ENCODE data around the gene SNRNP200. TPM values are rescaled to one million over a fixed set of nuclear protein-coding genes. Genes with fewer than 3 reads are reported as not detected.

The SNRNP200 gene
- total RNA-seq, 1 donor from 2014 or later = 97.3 TPM

DNA sequence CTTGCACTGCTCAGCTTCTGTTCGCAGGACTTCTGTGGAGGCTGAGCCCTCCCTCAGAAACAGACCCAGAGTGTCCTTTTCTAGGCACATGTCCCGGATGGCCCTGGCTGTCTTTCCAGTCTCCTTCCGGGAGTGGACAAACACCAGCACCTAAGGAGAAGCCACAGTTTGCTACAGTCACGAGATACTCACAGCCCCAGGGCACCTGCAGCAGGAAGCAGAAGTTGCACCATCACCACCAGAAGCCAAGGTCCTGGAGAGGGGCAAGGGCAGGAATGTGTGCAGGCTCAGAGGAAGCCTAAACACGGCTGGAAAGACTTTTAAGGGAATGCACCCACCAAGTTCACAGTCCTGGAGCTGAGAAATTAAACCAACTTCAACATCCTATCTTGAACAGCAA, 13.6 kb downstream of the SNRNP200 start:
- Histone ChIP-seq H3K4me3 (ENCODE audit: insufficient read depth, low read depth, low read length) (no peak overlapping the region), H3K27me3 (ENCODE audit: insufficient read depth, low read length) (no peaks in the 10 kb centered on the region), H3K4me1 (ENCODE audit: insufficient read depth, low read length) (no peaks in the 10 kb centered on the region), H3K79me2 (ENCODE audit: insufficient read depth, low read length) (no peaks in the 10 kb centered on the region), H3K9ac (ENCODE audit: low read length) (no peak overlapping the region), H3K9me3 (ENCODE audit: insufficient read depth, low read depth, low read length) (no peaks in the 10 kb centered on the region), H3K27ac (ENCODE audit: low read depth, low read length) (no peak overlapping the region), H3K36me3 (ENCODE audit: insufficient read depth, low read length) (peaks cover 86% of the 10 kb centered on the region), H4K20me1 (ENCODE audit: insufficient read depth, low read length) (peaks cover 12% of the 10 kb centered on the region), H2AFZ (ENCODE audit: low read depth, low read length) (no peak overlapping the region), H3K4me2 (ENCODE audit: low read length) (no peak overlapping the region)
- H3K4me3 Mint-ChIP-seq (ENCODE audit: unreplicated experiment) = no peak overlapping the region
- no peaks in the 10 kb centered on the region for H3K4me1 Mint-ChIP-seq (ENCODE audit: low read depth, unreplicated experiment)
- DNase-seq (ENCODE audit: low read depth) (no peak), FAIRE-seq (no peak)
- TF ChIP-seq EZH2 (IDR thresholded peaks at IDR 0.05; ENCODE audit: insufficient read depth, low read length) = no peak
- no peak for TF ChIP-seq CTCF (IDR thresholded peaks at IDR 0.05; ENCODE audit: insufficient read depth, low read depth, low read length)
- H3K27me3 Mint-ChIP-seq (ENCODE audit: low read depth, unreplicated experiment) = no peaks in the 10 kb centered on the region
- H3K9me3 Mint-ChIP-seq (ENCODE audit: unreplicated experiment) = no peaks in the 10 kb centered on the region
- no peak overlapping the region for H3K27ac Mint-ChIP-seq (ENCODE audit: unreplicated experiment)
- peaks cover 20% of the 10 kb centered on the region for H3K36me3 Mint-ChIP-seq (ENCODE audit: low read depth, unreplicated experiment)

DNA sequence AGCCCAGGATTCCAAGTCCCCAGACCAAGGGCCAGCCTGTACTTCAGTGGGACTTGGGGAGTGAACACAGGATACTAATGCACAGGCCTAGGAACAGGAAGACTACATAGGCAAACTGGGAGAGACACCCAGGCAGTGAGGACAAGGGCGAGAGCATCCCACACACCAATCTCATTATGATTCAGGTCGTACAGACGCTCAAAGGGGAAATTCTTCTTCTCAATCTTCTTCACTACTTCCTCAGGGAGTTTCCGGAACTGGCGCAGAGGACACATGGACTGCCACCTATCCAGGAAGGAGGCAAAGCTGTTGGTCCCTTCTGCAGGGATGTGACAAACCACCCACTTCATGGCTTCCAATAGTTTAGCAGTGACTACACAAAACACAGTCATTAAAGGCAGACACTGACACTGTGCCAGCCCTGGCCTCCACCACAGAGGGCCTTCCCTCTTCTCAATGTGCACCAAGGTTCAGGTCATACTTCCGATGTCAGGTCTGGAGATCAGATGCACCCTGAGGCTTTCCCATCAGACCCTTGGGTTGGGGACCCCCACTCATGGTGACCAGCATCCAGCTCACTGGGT, 18.0 kb downstream of the SNRNP200 start:
- Histone ChIP-seq H3K9ac (ENCODE audit: low read length) (no peak overlapping the region), H4K20me1 (ENCODE audit: insufficient read depth, low read length) (peaks cover 14% of the 10 kb centered on the region), H3K4me2 (ENCODE audit: low read length) (no peak overlapping the region), H3K27ac (ENCODE audit: low read depth, low read length) (no peak overlapping the region), H3K27me3 (ENCODE audit: insufficient read depth, low read length) (no peaks in the 10 kb centered on the region), H3K4me1 (ENCODE audit: insufficient read depth, low read length) (no peaks in the 10 kb centered on the region), H3K4me3 (ENCODE audit: insufficient read depth, low read depth, low read length) (no peak overlapping the region), H2AFZ (ENCODE audit: low read depth, low read length) (no peak overlapping the region), H3K36me3 (ENCODE audit: insufficient read depth, low read length) (peaks cover 92% of the 10 kb centered on the region), H3K79me2 (ENCODE audit: insufficient read depth, low read length) (no peaks in the 10 kb centered on the region), H3K9me3 (ENCODE audit: insufficient read depth, low read depth, low read length) (no peaks in the 10 kb centered on the region)
- no peak overlapping the region for H3K27ac Mint-ChIP-seq (ENCODE audit: unreplicated experiment)
- no peaks in the 10 kb centered on the region for H3K27me3 Mint-ChIP-seq (ENCODE audit: low read depth, unreplicated experiment)
- peak overlapping the region; percentile 16 for H3K4me3 Mint-ChIP-seq (ENCODE audit: unreplicated experiment)
- TF ChIP-seq EZH2 (IDR thresholded peaks at IDR 0.05; ENCODE audit: insufficient read depth, low read length) (no peak), CTCF (IDR thresholded peaks at IDR 0.05; ENCODE audit: insufficient read depth, low read depth, low read length) (no peak)
- H3K4me1 Mint-ChIP-seq (ENCODE audit: low read depth, unreplicated experiment) = no peaks in the 10 kb centered on the region
- H3K36me3 Mint-ChIP-seq (ENCODE audit: low read depth, unreplicated experiment) = peaks cover 21% of the 10 kb centered on the region
- no peak for DNase-seq (ENCODE audit: low read depth)
- FAIRE-seq = no peak
- H3K9me3 Mint-ChIP-seq (ENCODE audit: unreplicated experiment) = no peaks in the 10 kb centered on the region

DNA sequence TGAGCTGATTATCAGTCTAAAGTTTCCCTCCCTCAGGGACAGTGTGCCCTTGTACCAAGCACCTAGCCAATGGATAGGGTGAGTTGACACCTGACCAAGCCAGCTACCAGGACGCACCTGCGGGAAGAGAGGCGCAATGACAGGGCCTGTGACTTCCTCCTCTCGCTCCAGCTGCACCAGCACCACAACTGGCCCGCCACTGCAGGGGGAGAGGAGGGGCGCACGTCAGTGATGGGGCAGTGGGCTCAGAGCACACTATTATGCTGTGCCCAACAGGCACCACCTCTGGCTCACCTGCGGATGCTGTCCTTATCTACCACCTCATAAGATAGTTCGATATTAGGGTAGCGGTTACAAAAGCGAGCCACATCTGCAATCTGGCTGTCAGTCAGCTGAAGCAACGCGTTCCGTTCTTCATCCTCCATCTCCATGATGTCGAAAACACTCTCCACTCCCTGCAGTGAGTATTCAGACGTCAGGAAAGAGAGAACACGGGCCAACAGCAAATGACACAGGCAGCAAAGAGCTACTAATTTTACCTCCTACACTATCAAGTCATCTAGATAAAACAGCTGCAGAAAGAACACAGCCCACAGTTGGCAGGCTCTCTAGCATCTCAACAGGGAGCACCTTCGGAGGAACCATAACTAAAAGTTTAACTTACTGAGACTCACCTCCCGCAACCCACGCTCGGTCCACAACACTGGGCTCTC, 28.4 kb downstream of the SNRNP200 start:
- no peak for FAIRE-seq
- Histone ChIP-seq H3K36me3 (ENCODE audit: insufficient read depth, low read length) (peaks cover 59% of the 10 kb centered on the region), H3K9me3 (ENCODE audit: insufficient read depth, low read depth, low read length) (no peaks in the 10 kb centered on the region), H3K79me2 (ENCODE audit: insufficient read depth, low read length) (no peaks in the 10 kb centered on the region), H4K20me1 (ENCODE audit: insufficient read depth, low read length) (peaks cover 4% of the 10 kb centered on the region), H3K27ac (ENCODE audit: low read depth, low read length) (no peak overlapping the region), H2AFZ (ENCODE audit: low read depth, low read length) (no peak overlapping the region), H3K4me2 (ENCODE audit: low read length) (no peak overlapping the region), H3K4me3 (ENCODE audit: insufficient read depth, low read depth, low read length) (no peak overlapping the region), H3K9ac (ENCODE audit: low read length) (no peak overlapping the region), H3K27me3 (ENCODE audit: insufficient read depth, low read length) (no peaks in the 10 kb centered on the region), H3K4me1 (ENCODE audit: insufficient read depth, low read length) (no peaks in the 10 kb centered on the region)
- Mint-ChIP-seq H3K4me1 (ENCODE audit: low read depth, unreplicated experiment) (peaks cover 9% of the 10 kb centered on the region), H3K36me3 (ENCODE audit: low read depth, unreplicated experiment) (peaks cover 12% of the 10 kb centered on the region), H3K27ac (ENCODE audit: unreplicated experiment) (no peak overlapping the region), H3K27me3 (ENCODE audit: low read depth, unreplicated experiment) (no peaks in the 10 kb centered on the region), H3K9me3 (ENCODE audit: unreplicated experiment) (no peaks in the 10 kb centered on the region), H3K4me3 (ENCODE audit: unreplicated experiment) (no peak overlapping the region)
- TF ChIP-seq CTCF (IDR thresholded peaks at IDR 0.05; ENCODE audit: insufficient read depth, low read depth, low read length) (no peak), EZH2 (IDR thresholded peaks at IDR 0.05; ENCODE audit: insufficient read depth, low read length) (no peak)
- no peak for DNase-seq (ENCODE audit: low read depth)

Measured in astrocyte (in vitro differentiated cells and primary cell).